GM12892 (cell line): ENCODE data around the gene SLC8A1.

Experiments used
- POLR2A ChIP-seq: IDR thresholded peaks from 2 replicates; pipeline ENCODE4 v1.6.1; 2011; ENCODE audit warnings: low read depth, low read length, control low read depth
- POLR2AphosphoS5 ChIP-seq: IDR thresholded peaks from 2 replicates; pipeline ENCODE4 v1.6.1; 2011; ENCODE audit warnings: low read depth, low read length, control low read depth
- TAF1 ChIP-seq: IDR thresholded peaks from 2 replicates; pipeline ENCODE4 v1.6.1; 2011; ENCODE audit warnings: low read depth, mild to moderate bottlenecking, control low read depth, low read length, borderline replicate concordance

- TF ChIP-seq POLR2AphosphoS5 (no peak), POLR2A (no peak), TAF1 (no peak)
Observed at GRCh38 chr2:40310303-40310702, 141.6 kb downstream of the SLC8A1 start.
